Keratinocyte (primary cell): ENCODE results near the gene PDIA6. TPM values are rescaled to one million over a fixed set of nuclear protein-coding genes. Genes with fewer than 3 reads are reported as not detected.

Source experiments
- DNase-seq: peaks from one replicate; pipeline ENCODE4 v3.0.0-alpha.2; 2011; ENCODE audit warnings: low read depth, missing footprints, low spot score
- FAIRE-seq: peaks from 2 replicates; lab custom pipeline; 2011; peaks lifted over from hg19 to GRCh38; lab: Jason Lieb, UNC
- H2AFZ ChIP-seq: 2 replicates; pipeline ENCODE4 v1.6.0; 2012; ENCODE audit warnings: low read length, control low read depth, inconsistent platforms; ENCODE audit not compliant: control insufficient read depth
- H3K27ac ChIP-seq: 2 replicates; pipeline ENCODE4 v1.5.1; 2011; ENCODE audit warnings: low read length; ENCODE audit not compliant: control insufficient read depth, insufficient read depth
- H3K27me3 ChIP-seq: 3 replicates; pipeline ENCODE4 v1.6.0; 2011; ENCODE audit warnings: low read length; ENCODE audit not compliant: control insufficient read depth, insufficient read depth; ENCODE audit errors: extremely low read depth
- H3K36me3 ChIP-seq, 2 experiments: 2 replicates in 1 of 2; 3 replicates in 1 of 2; pipeline ENCODE4 v1.5.1; 2011; ENCODE audit warnings: low read length in 2 of 2, mild to moderate bottlenecking in 1 of 2; ENCODE audit not compliant: control insufficient read depth in 2 of 2, insufficient read depth in 2 of 2; ENCODE audit errors: extremely low read depth in 1 of 2
- H3K4me1 ChIP-seq: 3 replicates; pipeline ENCODE4 v1.5.1; 2011; ENCODE audit warnings: low read length; ENCODE audit not compliant: control insufficient read depth, insufficient read depth; ENCODE audit errors: extremely low read depth
- H3K4me2 ChIP-seq: 3 replicates; pipeline ENCODE4 v1.6.0; 2011; ENCODE audit warnings: low read depth, low read length; ENCODE audit not compliant: control insufficient read depth, insufficient read depth; ENCODE audit errors: extremely low read depth
- H3K4me3 ChIP-seq, 3 experiments: fragments of 200-600 bp in 1 of 3; sonication (generic) in 1 of 3; 2 replicates in 2 of 3; 3 replicates in 1 of 3; pipeline ENCODE4 v1.5.1; 2011 to 2016; ENCODE audit warnings: low read length in 3 of 3, mild to moderate bottlenecking in 3 of 3, control low read depth in 2 of 3, inconsistent platforms in 1 of 3, low read depth in 1 of 3, mixed read lengths in 1 of 3, mixed run types in 1 of 3, moderate library complexity in 1 of 3; ENCODE audit not compliant: control insufficient read depth in 2 of 3, insufficient read depth in 2 of 3; ENCODE audit errors: extremely low read depth in 1 of 3
- H3K79me2 ChIP-seq: 2 replicates; pipeline ENCODE4 v1.6.0; 2012; ENCODE audit warnings: low read length; ENCODE audit not compliant: control insufficient read depth, insufficient read depth
- H3K9ac ChIP-seq: 3 replicates; pipeline ENCODE4 v1.6.0; 2011; ENCODE audit warnings: low read length; ENCODE audit not compliant: control insufficient read depth, insufficient read depth; ENCODE audit errors: extremely low read depth
- H3K9me1 ChIP-seq: 3 replicates; pipeline ENCODE4 v1.6.0; 2011; ENCODE audit warnings: low read length; ENCODE audit not compliant: control insufficient read depth, insufficient read depth; ENCODE audit errors: extremely low read depth
- H3K9me3 ChIP-seq: 2 replicates; pipeline ENCODE4 v1.5.1; 2012; ENCODE audit warnings: low read depth, low read length; ENCODE audit not compliant: control insufficient read depth
- H4K20me1 ChIP-seq: 3 replicates; pipeline ENCODE4 v1.6.0; 2011; ENCODE audit warnings: low read length; ENCODE audit not compliant: control insufficient read depth, insufficient read depth; ENCODE audit errors: extremely low read depth
- EZH2 ChIP-seq: IDR thresholded peaks from one replicate; pipeline ENCODE4 v1.6.1; 2012; ENCODE audit warnings: inconsistent platforms, mild to moderate bottlenecking, low read length, moderate library complexity
- dilution Hi-C: fragments of 300-500 bp; cut with MboI; formaldehyde crosslinking; loops from one replicate; pipeline ENCODE4 v1.7.0; 2020; ENCODE audit warnings: low sequenced_read_pairs; ENCODE audit not compliant: extremely low pct_ligation_motif_present
- polyA plus RNA-seq, 5 experiments: library from polyadenylated mRNA; depleted of rRNA in 3 of 5; stranded (reverse) in 3 of 5; stranded (forward) in 1 of 5; unstranded in 1 of 5; fragments of >200 nt; gene quantifications; 1 replicate in 1 of 5; 2 replicates in 3 of 5; 3 replicates in 1 of 5; pipeline versions ENCODE4 v1.2.1 to v1.2.3, GENCODE V29; 2011 to 2012; ENCODE audit warnings: missing spikeins in 2 of 5, low read depth in 1 of 5, low replicate concordance in 1 of 5
- TF ChIP-seq, protein P1 (sequence below), 3 experiments: IDR thresholded peaks in 1 of 3; conservative IDR thresholded peaks in 1 of 3; optimal IDR thresholded peaks in 1 of 3; 2 replicates in 2 of 3; 3 replicates in 1 of 3; pipeline versions ENCODE3 to v1.5.1; 2011; ENCODE audit warnings: low read length in 3 of 3, mild to moderate bottlenecking in 3 of 3, moderate library complexity in 2 of 3, control low read depth in 1 of 3, inconsistent platforms in 1 of 3; ENCODE audit not compliant: insufficient read depth in 2 of 3; ENCODE audit errors: extremely low read depth in 1 of 3

The PDIA6 gene
- polyA plus RNA-seq, 1 donor (not counting 4 experiments of a cell fraction or from before 2014, with no cell fraction given) = 310 TPM

DNA sequence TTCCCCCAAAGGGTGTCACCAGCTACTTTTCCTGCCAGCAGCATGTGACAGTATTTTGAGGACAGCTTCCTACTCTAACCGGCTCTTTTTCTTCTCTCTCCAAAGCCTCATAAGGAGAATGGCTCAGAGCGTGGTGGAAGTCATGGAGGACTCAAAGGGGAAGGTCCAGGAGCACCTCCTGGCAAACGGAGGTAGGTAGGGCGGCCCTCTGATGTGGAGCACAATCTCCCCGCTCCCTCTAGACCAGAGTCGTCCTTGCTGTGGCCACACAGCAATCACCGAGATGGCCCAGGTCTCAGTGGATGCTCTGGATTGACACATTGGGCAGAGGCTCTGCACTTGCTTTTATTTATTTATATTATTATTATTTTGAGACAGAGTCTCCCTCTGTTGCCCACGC lies 58.7 kb downstream of the PDIA6 start:
- H3K9me3 ChIP-seq = no peaks in the 10 kb centered on the region
- no peak overlapping the region for H2AFZ ChIP-seq
- dilution Hi-C loops = no loop called here
- H3K4me3 ChIP-seq = no peak overlapping the region
- no peaks in the 10 kb centered on the region for H4K20me1 ChIP-seq
- no peak overlapping the region for H3K4me2 ChIP-seq
- H3K27me3 ChIP-seq = no peaks in the 10 kb centered on the region
- no peaks in the 10 kb centered on the region for H3K79me2 ChIP-seq
- H3K36me3 ChIP-seq = no peaks in the 10 kb centered on the region
- TF ChIP-seq, protein P1, sequence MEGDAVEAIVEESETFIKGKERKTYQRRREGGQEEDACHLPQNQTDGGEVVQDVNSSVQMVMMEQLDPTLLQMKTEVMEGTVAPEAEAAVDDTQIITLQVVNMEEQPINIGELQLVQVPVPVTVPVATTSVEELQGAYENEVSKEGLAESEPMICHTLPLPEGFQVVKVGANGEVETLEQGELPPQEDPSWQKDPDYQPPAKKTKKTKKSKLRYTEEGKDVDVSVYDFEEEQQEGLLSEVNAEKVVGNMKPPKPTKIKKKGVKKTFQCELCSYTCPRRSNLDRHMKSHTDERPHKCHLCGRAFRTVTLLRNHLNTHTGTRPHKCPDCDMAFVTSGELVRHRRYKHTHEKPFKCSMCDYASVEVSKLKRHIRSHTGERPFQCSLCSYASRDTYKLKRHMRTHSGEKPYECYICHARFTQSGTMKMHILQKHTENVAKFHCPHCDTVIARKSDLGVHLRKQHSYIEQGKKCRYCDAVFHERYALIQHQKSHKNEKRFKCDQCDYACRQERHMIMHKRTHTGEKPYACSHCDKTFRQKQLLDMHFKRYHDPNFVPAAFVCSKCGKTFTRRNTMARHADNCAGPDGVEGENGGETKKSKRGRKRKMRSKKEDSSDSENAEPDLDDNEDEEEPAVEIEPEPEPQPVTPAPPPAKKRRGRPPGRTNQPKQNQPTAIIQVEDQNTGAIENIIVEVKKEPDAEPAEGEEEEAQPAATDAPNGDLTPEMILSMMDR (optimal IDR thresholded peaks at IDR 0.05 in 1 of 3, IDR thresholded peaks at IDR 0.05 in 1 of 3, conservative IDR thresholded peaks at IDR 0.05 in 1 of 3; ENCODE audit: extremely low read depth in 1 of 3, insufficient read depth in 2 of 3, low read length in 3 of 3) = no peak
- no peak for TF ChIP-seq EZH2
- no peak overlapping the region for H3K9ac ChIP-seq
- H3K27ac ChIP-seq = no peak overlapping the region
- H3K4me1 ChIP-seq = no peaks in the 10 kb centered on the region
- FAIRE-seq (no peak), DNase-seq (no peak)
- H3K9me1 ChIP-seq = no peaks in the 10 kb centered on the region

- no peaks in the 10 kb centered on the region for H3K79me2 ChIP-seq
- no peaks in the 10 kb centered on the region for H3K36me3 ChIP-seq
- no peak overlapping the region for H3K27ac ChIP-seq
- no peak for DNase-seq
- H3K4me1 ChIP-seq = no peaks in the 10 kb centered on the region
- TF ChIP-seq, protein P1 (optimal IDR thresholded peaks at IDR 0.05 in 1 of 3, IDR thresholded peaks at IDR 0.05 in 1 of 3, conservative IDR thresholded peaks at IDR 0.05 in 1 of 3; ENCODE audit: extremely low read depth in 1 of 3, insufficient read depth in 2 of 3, low read length in 3 of 3) = no peak
- no peak for TF ChIP-seq EZH2
- H3K4me3 ChIP-seq = no peak overlapping the region
- no peak overlapping the region for H3K9ac ChIP-seq
- no peaks in the 10 kb centered on the region for H3K9me3 ChIP-seq
- H3K4me2 ChIP-seq = no peak overlapping the region
- FAIRE-seq = no peak
- no peaks in the 10 kb centered on the region for H3K27me3 ChIP-seq
- no peaks in the 10 kb centered on the region for H4K20me1 ChIP-seq
- no peak overlapping the region for H2AFZ ChIP-seq
- H3K9me1 ChIP-seq = no peaks in the 10 kb centered on the region
- dilution Hi-C loops = no loop called here
Observed at GRCh38 chr2:10753156-10753555, 59.4 kb downstream of the PDIA6 start.
